ENCODE measurements around the gene FANCL. TPM values are rescaled to one million over a fixed set of nuclear protein-coding genes. Genes with fewer than 3 reads are reported as not detected.
"Not testable (repeated sequence)": the region's sequence is repeated elsewhere in the genome, so short reads cannot be mapped to it uniquely, and the experiment has no call there.

The FANCL gene
- total RNA-seq, 2 experiments from 2014 or later, result 12.9 to 13.2 TPM

- ChIA-PET POLR2A (no interaction called here), CTCF (no interaction called here)
- H3K4me1 Mint-ChIP-seq, result no peaks in the 10 kb centered on the region
- H3K36me3 Mint-ChIP-seq (ENCODE audit: low read depth), result peaks cover 56% of the 10 kb centered on the region
- no peaks in the 10 kb centered on the region for H3K27me3 Mint-ChIP-seq
- H3K4me3 Mint-ChIP-seq, result no peak overlapping the region
- H3K9me3 Mint-ChIP-seq, result peaks cover 2% of the 10 kb centered on the region
- no peak for DNase-seq
- H3K27ac Mint-ChIP-seq, result no peak overlapping the region
These were observed 83.4 kb downstream of the FANCL start for GRCh38 chr2:58157754-58158153.

GRCh38 chr2:58156780-58157179, 84.3 kb downstream of the FANCL start:
- DNase-seq, result no peak
- POLR2A ChIA-PET, result no interaction called here
- Mint-ChIP-seq H3K9me3 (peaks cover 2% of the 10 kb centered on the region), H3K27me3 (no peaks in the 10 kb centered on the region), H3K4me3 (no peak overlapping the region), H3K36me3 (ENCODE audit: low read depth) (peaks cover 56% of the 10 kb centered on the region), H3K4me1 (no peaks in the 10 kb centered on the region), H3K27ac (no peak overlapping the region)
- CTCF ChIA-PET, result no interaction called here

- POLR2A ChIA-PET, result no interaction called here
- Mint-ChIP-seq H3K36me3 (ENCODE audit: low read depth) (peaks cover 46% of the 10 kb centered on the region), H3K27me3 (no peaks in the 10 kb centered on the region)
These were observed 85.9 kb downstream of the FANCL start for GRCh38 chr2:58155160-58155778.

GRCh38 chr2:58146707-58147106, 94.4 kb downstream of the FANCL start:
- DNase-seq, result no peak
- POLR2A ChIA-PET, result no interaction called here
- peaks cover 17% of the 10 kb centered on the region for H3K36me3 Mint-ChIP-seq (ENCODE audit: low read depth)
- no peaks in the 10 kb centered on the region for H3K9me3 Mint-ChIP-seq
- CTCF ChIA-PET, result no interaction called here
- H3K27ac Mint-ChIP-seq, result no peak overlapping the region
- peaks cover 1% of the 10 kb centered on the region for H3K4me1 Mint-ChIP-seq
- H3K4me3 Mint-ChIP-seq, result no peak overlapping the region
- no peaks in the 10 kb centered on the region for H3K27me3 Mint-ChIP-seq

More at GRCh38 chr2:58155160-58155778, 85.9 kb downstream of the FANCL start:
- Mint-ChIP-seq H3K4me3 (no peak overlapping the region), H3K9me3 (peaks cover 2% of the 10 kb centered on the region), H3K4me1 (no peaks in the 10 kb centered on the region), H3K27ac (no peak overlapping the region)
- DNase-seq, result no peak
- CTCF ChIA-PET, result interaction anchor here (0.6 kb wide), 2 partner anchors 12 to 269 kb away, joined by 3 read pairs; no protein-coding TSS in a partner anchor

- H3K27me3 Mint-ChIP-seq, POLR2A ChIA-PET, H3K4me1 Mint-ChIP-seq, H3K4me3 Mint-ChIP-seq, H3K9me3 Mint-ChIP-seq, H3K27ac Mint-ChIP-seq, CTCF ChIA-PET, DNase-seq: not testable (repeated sequence)
- peaks cover 19% of the 10 kb centered on the region for H3K36me3 Mint-ChIP-seq (ENCODE audit: low read depth)
These were observed 95.4 kb downstream of the FANCL start for GRCh38 chr2:58145769-58146168.

GRCh38 chr2:58140508-58141072, 100.5 kb downstream of the FANCL start:
- H3K9me3 Mint-ChIP-seq, result no peaks in the 10 kb centered on the region
- no peak overlapping the region for H3K4me3 Mint-ChIP-seq
- ChIA-PET POLR2A (no interaction called here), CTCF (no interaction called here)
- no peaks in the 10 kb centered on the region for H3K27me3 Mint-ChIP-seq
- H3K36me3 Mint-ChIP-seq (ENCODE audit: low read depth), result peaks cover 26% of the 10 kb centered on the region
- no peak overlapping the region for H3K27ac Mint-ChIP-seq
- H3K4me1 Mint-ChIP-seq, result no peaks in the 10 kb centered on the region
- no peak for DNase-seq

- Mint-ChIP-seq H3K27ac (no peak overlapping the region), H3K36me3 (ENCODE audit: low read depth) (peaks cover 25% of the 10 kb centered on the region), H3K9me3 (no peaks in the 10 kb centered on the region), H3K4me1 (no peaks in the 10 kb centered on the region), H3K27me3 (no peaks in the 10 kb centered on the region), H3K4me3 (no peak overlapping the region)
- CTCF ChIA-PET, result no interaction called here
- DNase-seq, result no peak
- POLR2A ChIA-PET, result no interaction called here
These were observed 102.6 kb downstream of the FANCL start for GRCh38 chr2:58138396-58139030.

- POLR2A ChIA-PET, result no interaction called here
- CTCF ChIA-PET, result no interaction called here
- Mint-ChIP-seq H3K27me3 (no peaks in the 10 kb centered on the region), H3K36me3 (ENCODE audit: low read depth) (peaks cover 25% of the 10 kb centered on the region), H3K4me3 (no peak overlapping the region), H3K9me3 (no peaks in the 10 kb centered on the region), H3K27ac (no peak overlapping the region), H3K4me1 (no peaks in the 10 kb centered on the region)
- no peak for DNase-seq
These were observed 103.3 kb downstream of the FANCL start for GRCh38 chr2:58137856-58138255.

GRCh38 chr2:58137221-58137620, 103.9 kb downstream of the FANCL start:
- no peaks in the 10 kb centered on the region for H3K9me3 Mint-ChIP-seq
- peaks cover 25% of the 10 kb centered on the region for H3K36me3 Mint-ChIP-seq (ENCODE audit: low read depth)
- H3K27me3 Mint-ChIP-seq, result no peaks in the 10 kb centered on the region
- no peak overlapping the region for H3K27ac Mint-ChIP-seq
- ChIA-PET CTCF (no interaction called here), POLR2A (no interaction called here)
- H3K4me3 Mint-ChIP-seq, result no peak overlapping the region
- no peak for DNase-seq
- no peaks in the 10 kb centered on the region for H3K4me1 Mint-ChIP-seq

- POLR2A ChIA-PET, result no interaction called here
- DNase-seq, result no peak
- Mint-ChIP-seq H3K27ac (no peak overlapping the region), H3K4me3 (no peak overlapping the region), H3K27me3 (no peaks in the 10 kb centered on the region), H3K4me1 (no peaks in the 10 kb centered on the region), H3K9me3 (no peaks in the 10 kb centered on the region), H3K36me3 (ENCODE audit: low read depth) (peaks cover 25% of the 10 kb centered on the region)
- CTCF ChIA-PET, result no interaction called here
These were observed 105.3 kb downstream of the FANCL start for GRCh38 chr2:58135861-58136260.

- Mint-ChIP-seq H3K27me3 (no peaks in the 10 kb centered on the region), H3K36me3 (ENCODE audit: low read depth) (peaks cover 16% of the 10 kb centered on the region), H3K4me3 (no peak overlapping the region), H3K27ac (no peak overlapping the region), H3K9me3 (no peaks in the 10 kb centered on the region), H3K4me1 (no peaks in the 10 kb centered on the region)
- ChIA-PET POLR2A (no interaction called here), CTCF (no interaction called here)
- no peak for DNase-seq
These were observed 107.7 kb downstream of the FANCL start for GRCh38 chr2:58133395-58133794.

GRCh38 chr2:58131191-58132011, 109.7 kb downstream of the FANCL start:
- ChIA-PET CTCF (no interaction called here), POLR2A (no interaction called here)
- Mint-ChIP-seq H3K9me3 (no peaks in the 10 kb centered on the region), H3K27me3 (no peaks in the 10 kb centered on the region), H3K36me3 (ENCODE audit: low read depth) (peaks cover 12% of the 10 kb centered on the region), H3K4me1 (no peaks in the 10 kb centered on the region), H3K27ac (no peak overlapping the region), H3K4me3 (no peak overlapping the region)
- no peak for DNase-seq

- Mint-ChIP-seq H3K27me3 (no peaks in the 10 kb centered on the region), H3K27ac (no peak overlapping the region), H3K36me3 (ENCODE audit: low read depth) (peaks cover 5% of the 10 kb centered on the region), H3K4me3 (no peak overlapping the region), H3K9me3 (no peaks in the 10 kb centered on the region), H3K4me1 (no peaks in the 10 kb centered on the region)
- ChIA-PET CTCF (no interaction called here), POLR2A (no interaction called here)
- no peak for DNase-seq
These were observed 110.9 kb downstream of the FANCL start for GRCh38 chr2:58130238-58130637.
